Superior temporal gyrus (tissue), 1 donor: Measurements from ENCODE around the gene PXDN.

Experiments
- DNase-seq: peaks from one replicate; pipeline ENCODE4 v3.0.0-alpha.2; 2016; ENCODE audit errors: extremely low spot score

The PXDN gene

GRCh38 chr2:1584051-1584531, 160.2 kb downstream of the PXDN start:
- no peak for DNase-seq

GRCh38 chr2:1582891-1583341, 161.4 kb downstream of the PXDN start:
- no peak for DNase-seq

- no peak for DNase-seq
Measured at GRCh38 chr2:1581965-1582625, 162.2 kb downstream of the PXDN start.
